GM12872 (cell line): Measurements from ENCODE around the gene CLCN6.

Experiments
- TF ChIP-seq, protein P1 (sequence below): IDR thresholded peaks from 3 replicates; pipeline ENCODE4 v1.5.1; 2011; ENCODE audit warnings: low read depth, mild to moderate bottlenecking, low read length, moderate library complexity; ENCODE audit not compliant: insufficient read depth

Gene CLCN6, protein sequence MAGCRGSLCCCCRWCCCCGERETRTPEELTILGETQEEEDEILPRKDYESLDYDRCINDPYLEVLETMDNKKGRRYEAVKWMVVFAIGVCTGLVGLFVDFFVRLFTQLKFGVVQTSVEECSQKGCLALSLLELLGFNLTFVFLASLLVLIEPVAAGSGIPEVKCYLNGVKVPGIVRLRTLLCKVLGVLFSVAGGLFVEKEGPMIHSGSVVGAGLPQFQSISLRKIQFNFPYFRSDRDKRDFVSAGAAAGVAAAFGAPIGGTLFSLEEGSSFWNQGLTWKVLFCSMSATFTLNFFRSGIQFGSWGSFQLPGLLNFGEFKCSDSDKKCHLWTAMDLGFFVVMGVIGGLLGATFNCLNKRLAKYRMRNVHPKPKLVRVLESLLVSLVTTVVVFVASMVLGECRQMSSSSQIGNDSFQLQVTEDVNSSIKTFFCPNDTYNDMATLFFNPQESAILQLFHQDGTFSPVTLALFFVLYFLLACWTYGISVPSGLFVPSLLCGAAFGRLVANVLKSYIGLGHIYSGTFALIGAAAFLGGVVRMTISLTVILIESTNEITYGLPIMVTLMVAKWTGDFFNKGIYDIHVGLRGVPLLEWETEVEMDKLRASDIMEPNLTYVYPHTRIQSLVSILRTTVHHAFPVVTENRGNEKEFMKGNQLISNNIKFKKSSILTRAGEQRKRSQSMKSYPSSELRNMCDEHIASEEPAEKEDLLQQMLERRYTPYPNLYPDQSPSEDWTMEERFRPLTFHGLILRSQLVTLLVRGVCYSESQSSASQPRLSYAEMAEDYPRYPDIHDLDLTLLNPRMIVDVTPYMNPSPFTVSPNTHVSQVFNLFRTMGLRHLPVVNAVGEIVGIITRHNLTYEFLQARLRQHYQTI

DNA sequence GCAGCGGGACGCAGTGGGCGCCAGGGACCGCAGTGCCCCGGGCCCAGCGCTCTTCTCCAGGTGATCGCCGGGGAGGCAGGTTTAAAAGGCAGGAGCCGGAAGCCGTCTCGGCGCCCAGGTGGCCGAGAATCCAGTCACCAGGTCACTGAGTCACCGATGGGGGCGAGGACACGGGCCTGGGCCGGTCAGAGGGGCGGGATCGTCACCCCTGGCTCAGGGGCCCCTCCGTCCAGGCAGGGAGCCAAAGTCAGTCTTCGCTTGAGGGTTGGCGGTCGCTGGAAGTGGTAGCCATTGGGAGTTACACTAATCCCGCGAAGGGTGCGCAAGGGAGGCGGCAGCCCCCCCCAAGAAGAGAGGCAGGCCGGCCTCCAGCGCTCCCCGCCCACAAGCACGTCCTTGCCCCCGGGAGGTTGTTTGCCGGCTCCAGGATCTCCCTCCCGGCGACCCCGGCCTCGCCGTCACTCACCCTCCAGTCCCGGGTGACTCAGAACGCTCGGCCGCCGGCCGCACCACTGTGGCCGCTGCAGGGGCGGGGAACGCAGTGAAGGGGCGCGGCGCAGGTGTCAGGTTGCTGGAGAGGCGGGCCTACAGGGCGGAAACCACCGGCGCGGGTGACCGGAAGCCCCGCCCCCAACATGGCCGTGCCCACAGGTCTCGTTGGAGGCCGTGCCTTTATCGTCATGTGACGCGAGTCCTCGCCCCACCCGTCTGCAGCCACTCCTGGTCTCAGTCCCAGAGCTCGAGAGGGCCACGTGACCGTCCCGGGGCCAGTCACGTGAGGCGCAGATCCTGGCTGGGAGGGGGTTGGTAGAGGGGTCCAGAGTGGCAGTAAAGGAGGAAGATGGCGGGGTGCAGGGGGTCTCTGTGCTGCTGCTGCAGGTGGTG is at the start of gene CLCN6, which contains the start of gene MTHFR:
Gene CLCN6 (plus strand): TSS at position 770 of the 885 bp plus-strand sequence. CDS start 72 bp downstream, at position 842.
Gene MTHFR (minus strand): TSS at position 543 of the 885 bp plus-strand sequence. CDS start 2,848 bp downstream, outside the sequence.
- TF ChIP-seq, protein P1, sequence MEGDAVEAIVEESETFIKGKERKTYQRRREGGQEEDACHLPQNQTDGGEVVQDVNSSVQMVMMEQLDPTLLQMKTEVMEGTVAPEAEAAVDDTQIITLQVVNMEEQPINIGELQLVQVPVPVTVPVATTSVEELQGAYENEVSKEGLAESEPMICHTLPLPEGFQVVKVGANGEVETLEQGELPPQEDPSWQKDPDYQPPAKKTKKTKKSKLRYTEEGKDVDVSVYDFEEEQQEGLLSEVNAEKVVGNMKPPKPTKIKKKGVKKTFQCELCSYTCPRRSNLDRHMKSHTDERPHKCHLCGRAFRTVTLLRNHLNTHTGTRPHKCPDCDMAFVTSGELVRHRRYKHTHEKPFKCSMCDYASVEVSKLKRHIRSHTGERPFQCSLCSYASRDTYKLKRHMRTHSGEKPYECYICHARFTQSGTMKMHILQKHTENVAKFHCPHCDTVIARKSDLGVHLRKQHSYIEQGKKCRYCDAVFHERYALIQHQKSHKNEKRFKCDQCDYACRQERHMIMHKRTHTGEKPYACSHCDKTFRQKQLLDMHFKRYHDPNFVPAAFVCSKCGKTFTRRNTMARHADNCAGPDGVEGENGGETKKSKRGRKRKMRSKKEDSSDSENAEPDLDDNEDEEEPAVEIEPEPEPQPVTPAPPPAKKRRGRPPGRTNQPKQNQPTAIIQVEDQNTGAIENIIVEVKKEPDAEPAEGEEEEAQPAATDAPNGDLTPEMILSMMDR = no peak

DNA sequence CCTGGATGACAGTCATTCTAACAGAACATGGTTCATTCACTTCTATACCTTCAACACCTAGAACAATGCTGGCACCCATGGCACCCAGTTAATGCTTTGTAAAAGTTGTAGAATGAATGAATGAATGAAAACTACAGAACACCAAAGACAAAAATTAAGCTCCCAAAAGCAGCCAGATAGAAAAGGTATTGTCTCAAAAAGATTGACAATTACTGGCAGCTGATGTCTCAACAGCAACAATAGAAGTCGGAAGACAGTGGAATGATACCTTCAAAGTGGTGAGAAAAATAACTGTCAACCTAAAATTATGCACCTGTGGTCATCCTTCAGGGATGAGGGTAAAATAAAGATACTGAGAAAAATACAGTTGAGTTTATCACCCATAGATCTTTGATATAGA is 48.9 kb upstream of the CLCN6 start:
- TF ChIP-seq, protein P1 = no peak

DNA sequence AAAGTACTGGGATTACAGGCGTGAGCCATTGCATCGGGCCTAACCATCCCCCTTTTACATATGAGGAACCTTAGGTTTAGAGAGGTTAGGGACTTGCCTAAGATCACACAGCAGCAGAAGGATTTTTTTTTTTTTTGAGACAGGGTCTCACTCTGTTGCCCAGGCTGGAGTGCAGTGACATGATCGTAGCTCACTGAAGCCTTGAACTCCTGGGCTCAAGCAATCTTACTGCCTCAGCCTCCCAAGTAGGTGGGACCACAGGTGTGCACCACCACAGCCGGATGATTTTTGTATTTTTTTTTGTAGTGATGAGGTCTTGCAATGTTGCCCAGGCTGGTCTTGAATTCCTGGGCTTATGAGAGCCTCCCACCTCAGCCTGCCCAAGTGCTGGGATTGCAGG is 46.2 kb upstream of the CLCN6 start:
- TF ChIP-seq, protein P1 = no peak

DNA sequence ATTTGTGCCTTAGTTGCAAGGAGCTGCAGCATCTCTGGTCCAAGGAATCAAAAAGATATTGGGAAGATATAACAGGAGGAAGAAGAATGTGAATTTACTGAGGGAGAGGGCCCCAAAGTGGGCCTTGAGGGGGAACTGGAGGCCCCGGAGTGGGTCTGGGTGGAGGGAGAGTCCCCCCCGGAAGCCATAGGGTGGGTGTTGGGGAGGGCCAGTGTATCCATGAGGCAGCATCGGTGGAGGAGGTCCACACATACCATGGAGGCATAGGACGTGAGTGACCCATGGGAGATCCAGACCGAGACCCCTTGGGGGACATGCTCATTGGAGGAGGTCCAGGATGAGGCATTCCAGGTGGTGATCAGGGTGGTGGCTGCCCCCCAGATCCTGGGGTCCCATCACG is 44.7 kb upstream of the CLCN6 start:
- TF ChIP-seq, protein P1 = no peak

DNA sequence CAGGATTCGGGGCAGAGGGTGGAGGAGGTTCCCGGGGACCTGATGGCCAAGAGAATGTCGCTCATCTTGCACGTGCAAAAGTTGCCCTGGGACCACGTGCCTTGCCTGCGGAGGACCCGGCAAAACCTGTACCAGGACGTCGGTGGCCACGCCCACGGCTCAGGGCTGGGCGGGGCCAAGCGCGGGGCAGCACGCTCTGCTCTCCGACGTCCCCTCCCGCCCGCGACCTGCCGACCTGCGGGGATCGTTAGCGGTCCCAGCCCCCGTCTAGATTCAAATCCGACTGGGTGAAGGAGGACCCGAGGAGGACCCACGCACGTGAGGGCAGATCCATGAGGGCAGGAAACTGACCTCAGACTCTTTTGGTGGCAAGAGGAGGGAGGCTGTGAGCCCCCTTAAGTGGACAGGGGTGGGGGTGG is 44.0 kb upstream of the CLCN6 start, which contains the start of gene C1orf167:
Gene C1orf167 (plus strand): TSS at position 206 of the 419 bp plus-strand sequence. CDS start 2,208 bp downstream, outside the sequence.
- TF ChIP-seq, protein P1 = no peak

DNA sequence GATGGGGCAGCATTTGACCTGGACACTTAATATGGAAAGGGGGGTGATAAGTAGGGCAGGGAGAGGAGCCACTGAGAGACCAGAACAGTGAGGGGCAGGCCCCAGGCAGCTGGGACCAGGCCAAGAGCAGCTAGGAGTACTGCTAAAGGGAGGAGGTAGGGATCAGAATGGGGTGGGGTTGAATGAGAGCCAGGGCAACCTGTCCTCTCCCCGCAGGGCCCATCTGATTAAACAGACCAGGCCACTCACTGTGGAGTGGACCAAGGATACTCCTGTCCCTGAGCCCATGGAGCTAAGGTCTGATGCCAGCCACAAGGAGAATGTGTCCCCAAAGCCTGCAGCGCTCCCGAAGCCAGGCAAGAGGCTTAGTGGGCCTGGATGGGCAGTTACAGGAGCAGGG is 41.9 kb upstream of the CLCN6 start:
- TF ChIP-seq, protein P1 = no peak
